ENCODE measurements around the gene ANP32B.

The ANP32B gene

DNA sequence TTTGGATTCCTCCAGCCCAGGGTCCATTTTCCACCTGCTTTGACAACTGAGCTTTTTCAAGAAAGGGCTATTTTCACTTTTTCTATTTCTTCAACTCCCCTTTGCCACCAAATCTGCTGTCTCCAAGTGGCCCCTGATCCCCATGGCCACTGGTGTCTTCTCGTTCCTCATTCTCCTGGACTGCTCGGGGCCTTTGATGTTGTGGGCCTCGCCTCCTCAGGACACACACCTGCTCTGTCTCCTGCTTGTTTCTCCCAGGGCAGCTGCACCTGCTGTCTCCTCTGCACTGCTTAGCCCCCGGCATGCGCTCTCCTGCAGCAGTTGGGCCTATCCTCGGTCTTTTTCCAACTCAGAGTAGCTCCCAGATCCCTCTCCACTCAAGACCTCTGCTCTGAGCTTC lies 57.1 kb downstream of the ANP32B start:
- Histone ChIP-seq H3K4me2 (ENCODE audit: low read length) (no peak overlapping the region), H3K4me1 (ENCODE audit: insufficient read depth, low read length, severe bottlenecking) (peaks cover 19% of the 10 kb centered on the region), H4K20me1 (ENCODE audit: insufficient read depth, low read length) (no peaks in the 10 kb centered on the region), H3F3A (ENCODE audit: insufficient read depth, low read length) (no peaks in the 10 kb centered on the region), H3K9ac (ENCODE audit: low read length) (no peak overlapping the region), H3K27ac (ENCODE audit: low read depth, low read length, poor library complexity, severe bottlenecking) (no peak overlapping the region), H3K79me2 (ENCODE audit: insufficient read depth, low read length) (no peaks in the 10 kb centered on the region), H3K36me3 (ENCODE audit: insufficient read depth, low read length) (no peaks in the 10 kb centered on the region), H3K27me3 (ENCODE audit: insufficient read depth, low read length) (no peaks in the 10 kb centered on the region; the same call in 1 of the 2 replicates), H3K9me2 (ENCODE audit: low read depth, low read length) (no peaks in the 10 kb centered on the region), H3K4me3 (ENCODE audit: low read depth, low read length, poor library complexity, severe bottlenecking) (no peak overlapping the region), H2AFZ (ENCODE audit: low read length) (no peak overlapping the region), H3K9me3 (ENCODE audit: low read length) (no peaks in the 10 kb centered on the region; the same call in 1 of the 2 replicates)
- TF ChIP-seq EZH2 (IDR thresholded peaks at IDR 0.05; ENCODE audit: borderline replicate concordance, low read length), result no peak
- TF ChIP-seq, protein P1, sequence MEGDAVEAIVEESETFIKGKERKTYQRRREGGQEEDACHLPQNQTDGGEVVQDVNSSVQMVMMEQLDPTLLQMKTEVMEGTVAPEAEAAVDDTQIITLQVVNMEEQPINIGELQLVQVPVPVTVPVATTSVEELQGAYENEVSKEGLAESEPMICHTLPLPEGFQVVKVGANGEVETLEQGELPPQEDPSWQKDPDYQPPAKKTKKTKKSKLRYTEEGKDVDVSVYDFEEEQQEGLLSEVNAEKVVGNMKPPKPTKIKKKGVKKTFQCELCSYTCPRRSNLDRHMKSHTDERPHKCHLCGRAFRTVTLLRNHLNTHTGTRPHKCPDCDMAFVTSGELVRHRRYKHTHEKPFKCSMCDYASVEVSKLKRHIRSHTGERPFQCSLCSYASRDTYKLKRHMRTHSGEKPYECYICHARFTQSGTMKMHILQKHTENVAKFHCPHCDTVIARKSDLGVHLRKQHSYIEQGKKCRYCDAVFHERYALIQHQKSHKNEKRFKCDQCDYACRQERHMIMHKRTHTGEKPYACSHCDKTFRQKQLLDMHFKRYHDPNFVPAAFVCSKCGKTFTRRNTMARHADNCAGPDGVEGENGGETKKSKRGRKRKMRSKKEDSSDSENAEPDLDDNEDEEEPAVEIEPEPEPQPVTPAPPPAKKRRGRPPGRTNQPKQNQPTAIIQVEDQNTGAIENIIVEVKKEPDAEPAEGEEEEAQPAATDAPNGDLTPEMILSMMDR (IDR thresholded peaks at IDR 0.05; ENCODE audit: low read length), result no peak

DNA sequence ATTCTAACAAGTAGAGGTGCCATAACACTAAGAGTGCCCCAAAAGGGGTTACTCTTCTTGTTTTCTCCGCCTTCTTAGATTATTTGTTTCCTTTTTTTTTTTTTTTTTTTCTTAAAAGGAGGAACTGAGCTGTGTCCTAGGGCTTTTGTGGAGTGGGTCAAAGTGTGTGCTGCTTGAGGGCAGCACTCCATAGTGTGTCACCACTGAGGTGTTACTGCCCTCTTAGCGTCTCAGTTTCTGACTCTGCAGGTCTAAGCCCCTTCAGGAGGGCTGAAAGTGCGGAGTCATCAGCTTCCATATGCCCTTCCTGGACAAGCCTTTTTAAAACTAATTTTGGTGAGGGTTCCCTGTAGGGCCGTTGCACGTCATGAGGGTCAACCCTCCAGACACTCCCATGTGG lies 60.8 kb downstream of the ANP32B start:
- H3K79me2 ChIP-seq (ENCODE audit: insufficient read depth, low read length), result no peaks in the 10 kb centered on the region
- H3K36me3 ChIP-seq (ENCODE audit: insufficient read depth, low read length), result peaks cover 20% of the 10 kb centered on the region
- peaks cover 4% of the 10 kb centered on the region; the same call in 1 of the 2 replicates for H3K9me3 ChIP-seq (ENCODE audit: low read length)
- H3K9me2 ChIP-seq (ENCODE audit: low read depth, low read length), result no peaks in the 10 kb centered on the region
- H2AFZ ChIP-seq (ENCODE audit: low read length), result no peak overlapping the region
- no peaks in the 10 kb centered on the region for H4K20me1 ChIP-seq (ENCODE audit: insufficient read depth, low read length)
- H3K4me2 ChIP-seq (ENCODE audit: low read length), result no peak overlapping the region
- H3K9ac ChIP-seq (ENCODE audit: low read length), result no peak overlapping the region
- no peak overlapping the region for H3K27ac ChIP-seq (ENCODE audit: low read depth, low read length, poor library complexity, severe bottlenecking)
- peaks cover 33% of the 10 kb centered on the region for H3K4me1 ChIP-seq (ENCODE audit: insufficient read depth, low read length, severe bottlenecking)
- H3K4me3 ChIP-seq (ENCODE audit: low read depth, low read length, poor library complexity, severe bottlenecking), result no peak overlapping the region
- no peaks in the 10 kb centered on the region for H3F3A ChIP-seq (ENCODE audit: insufficient read depth, low read length)
- no peaks in the 10 kb centered on the region; the same call in 1 of the 2 replicates for H3K27me3 ChIP-seq (ENCODE audit: insufficient read depth, low read length)
- TF ChIP-seq, protein P1 (IDR thresholded peaks at IDR 0.05; ENCODE audit: low read length), result no peak
- no peak for TF ChIP-seq EZH2 (IDR thresholded peaks at IDR 0.05; ENCODE audit: borderline replicate concordance, low read length)

DNA sequence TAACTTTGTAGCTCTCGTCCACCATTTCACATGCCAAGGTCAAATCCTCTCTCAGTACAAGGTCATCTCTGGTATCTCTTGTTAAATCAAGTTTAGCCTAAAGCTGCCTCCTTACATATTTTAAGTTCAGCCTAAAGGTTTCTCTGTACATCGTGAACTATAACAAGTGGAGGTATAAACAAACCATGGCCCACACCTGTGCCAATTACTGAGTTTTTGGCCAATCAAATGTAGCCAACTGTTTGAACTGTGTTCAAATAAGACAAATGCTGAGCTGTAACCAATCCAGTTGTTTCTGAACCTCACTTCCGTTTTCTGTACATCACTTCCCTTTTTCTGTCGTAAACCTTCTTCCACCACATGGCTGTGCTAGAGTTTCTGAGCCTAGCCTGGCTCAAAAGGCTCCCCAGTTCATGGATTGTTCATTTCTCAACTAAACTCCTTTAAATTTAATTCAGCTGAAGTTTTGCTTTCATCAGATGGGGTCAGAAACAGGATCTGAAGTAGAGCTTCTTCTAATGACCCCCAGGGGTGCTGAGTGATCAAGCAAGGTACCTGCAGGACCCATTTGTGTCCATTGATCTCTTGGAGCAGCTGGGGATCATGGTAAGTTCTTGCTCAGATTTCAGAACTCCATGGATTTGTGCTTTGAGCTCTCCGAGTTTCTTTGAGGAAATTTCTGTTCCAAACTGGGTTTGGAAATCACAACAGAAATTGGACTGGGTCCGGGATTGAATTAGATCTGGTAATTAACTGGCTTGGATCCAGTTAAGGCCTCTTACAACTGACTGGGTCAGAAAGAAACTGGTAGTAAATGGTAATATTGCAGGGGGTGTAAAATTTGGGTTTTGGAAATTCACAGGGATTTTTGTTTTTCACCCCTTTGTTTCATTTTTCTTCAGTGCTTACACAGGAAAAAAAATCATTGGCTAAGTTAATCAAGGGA lies 62.4 kb downstream of the ANP32B start:
- Histone ChIP-seq H3K79me2 (ENCODE audit: insufficient read depth, low read length) (no peaks in the 10 kb centered on the region), H3K4me2 (ENCODE audit: low read length) (peak overlapping the region; percentile 66), H3K4me3 (ENCODE audit: low read depth, low read length, poor library complexity, severe bottlenecking) (peak overlapping the region; percentile 69), H3K9me3 (ENCODE audit: low read length) (peaks cover 4% of the 10 kb centered on the region; the same call in 1 of the 2 replicates), H3F3A (ENCODE audit: insufficient read depth, low read length) (no peaks in the 10 kb centered on the region), H4K20me1 (ENCODE audit: insufficient read depth, low read length) (no peaks in the 10 kb centered on the region), H3K9me2 (ENCODE audit: low read depth, low read length) (no peaks in the 10 kb centered on the region), H3K9ac (ENCODE audit: low read length) (peak overlapping the region; percentile 69), H2AFZ (ENCODE audit: low read length) (peak overlapping the region; percentile 97), H3K27ac (ENCODE audit: low read depth, low read length, poor library complexity, severe bottlenecking) (peak overlapping the region; percentile 70), H3K36me3 (ENCODE audit: insufficient read depth, low read length) (peaks cover 20% of the 10 kb centered on the region), H3K4me1 (ENCODE audit: insufficient read depth, low read length, severe bottlenecking) (peaks cover 33% of the 10 kb centered on the region), H3K27me3 (ENCODE audit: insufficient read depth, low read length) (no peaks in the 10 kb centered on the region; the same call in 1 of the 2 replicates)
- TF ChIP-seq EZH2 (IDR thresholded peaks at IDR 0.05; ENCODE audit: borderline replicate concordance, low read length), result no peak
- TF ChIP-seq, protein P1 (IDR thresholded peaks at IDR 0.05; ENCODE audit: low read length), result peak; percentile 15; the same call in 1 of the 2 replicates

All from OCI-LY1 (cell line).